IMR-90 (cell line): ENCODE data around the gene ROMO1.

Source experiments
- CEBPB ChIP-seq: IDR thresholded peaks from 2 replicates; pipeline ENCODE4 v1.6.1; 2012; ENCODE audit warnings: low read depth, low read length, improper control_type of control experiment
- CHD1 ChIP-seq: IDR thresholded peaks from 2 replicates; pipeline ENCODE4 v1.6.1; 2012; ENCODE audit warnings: low read depth, low read length, improper control_type of control experiment
- CTCF ChIP-seq: conservative IDR thresholded peaks from 2 replicates; pipeline ENCODE4 v1.5.1; 2012; ENCODE audit warnings: mild to moderate bottlenecking, low read depth, low read length, improper control_type of control experiment
- ELK1 ChIP-seq: fragments of 150-350 bp; IDR thresholded peaks from 2 replicates; pipeline ENCODE4 v1.6.1; 2016; ENCODE audit warnings: low read depth, mild to moderate bottlenecking, low read length, moderate library complexity, borderline replicate concordance
- MAZ ChIP-seq: IDR thresholded peaks from 2 replicates; pipeline ENCODE4 v1.6.1; 2012; ENCODE audit warnings: low read depth, mild to moderate bottlenecking, low read length, improper control_type of control experiment, moderate library complexity, borderline replicate concordance
- MXI1 ChIP-seq: IDR thresholded peaks from 2 replicates; pipeline ENCODE4 v1.6.1; 2012; ENCODE audit warnings: low read depth, mild to moderate bottlenecking, low read length, moderate library complexity, borderline replicate concordance
- NFE2L2 ChIP-seq: fragments of 150-350 bp; IDR thresholded peaks from 2 replicates; pipeline ENCODE4 v1.6.1; 2016; ENCODE audit warnings: low read depth, mild to moderate bottlenecking, low read length
- POLR2A ChIP-seq: IDR thresholded peaks from 2 replicates; pipeline ENCODE4 v1.6.1; 2012; ENCODE audit warnings: mild to moderate bottlenecking, low read depth, low read length
- RAD21 ChIP-seq: IDR thresholded peaks from 2 replicates; pipeline ENCODE4 v1.6.1; 2012; ENCODE audit warnings: low read length, improper control_type of control experiment
- RCOR1 ChIP-seq: IDR thresholded peaks from 2 replicates; pipeline ENCODE4 v1.6.1; 2012; ENCODE audit warnings: mild to moderate bottlenecking, low read length, improper control_type of control experiment; ENCODE audit not compliant: insufficient replicate concordance
- RFX5 ChIP-seq: IDR thresholded peaks from 2 replicates; pipeline ENCODE4 v1.8.0; 2012; ENCODE audit warnings: low read depth, mild to moderate bottlenecking, low read length, moderate library complexity
- SMC3 ChIP-seq: fragments of 150-350 bp; IDR thresholded peaks from 2 replicates; pipeline ENCODE4 v1.6.1; 2016; ENCODE audit warnings: low read depth, mild to moderate bottlenecking, antibody characterized with exemption, low read length, moderate library complexity
- USF2 ChIP-seq: fragments of 150-350 bp; IDR thresholded peaks from 2 replicates; pipeline ENCODE4 v1.6.1; 2017; ENCODE audit warnings: mild to moderate bottlenecking, antibody characterized with exemption, low read length, low read depth

- 0 out of 2 replicates have a peak, but pooled peaks have one; percentile 20 for TF ChIP-seq RAD21
- TF ChIP-seq CTCF = peak; percentile 34; the same call in 1 of the 2 replicates
- TF ChIP-seq SMC3 = no peak
- no peak for TF ChIP-seq RCOR1
- TF ChIP-seq POLR2A = peak; percentile 78
- no peak for TF ChIP-seq CEBPB
- no peak for TF ChIP-seq NFE2L2
- no peak for TF ChIP-seq USF2
- TF ChIP-seq ELK1 = no peak
- TF ChIP-seq MXI1 = peak; percentile 87
- no peak for TF ChIP-seq CHD1
- TF ChIP-seq RFX5 = no peak
- peak; percentile 75; the same call in 1 of the 2 replicates for TF ChIP-seq MAZ
These were observed at the start of gene ROMO1, which contains the start of gene NFS1 for GRCh38 chr20:35699127-35699956.
